SK-N-SH (cell line): ENCODE results near the gene RAD21L1. TPM values are rescaled to one million over a fixed set of nuclear protein-coding genes. Genes with fewer than 3 reads are reported as not detected.

Experiments
- CTCF ChIA-PET: fragments of 300-600, 350-600 bp; formaldehyde crosslinking; extraction: SDS; loops from one replicate; lab custom pipeline; 2021; lab: Yijun Ruan, JAX
- POLR2A ChIA-PET: fragments of 350-600 bp; sonication (Branson Sonifier 250); formaldehyde crosslinking; extraction: SDS; loops from one replicate; lab custom pipeline; 2020; ENCODE audit warnings: antibody characterized with exemption, inconsistent platforms; lab: Yijun Ruan, JAX
- DNase-seq: peaks from one replicate; pipeline ENCODE4 v3.0.0; 2012
- H2AFZ ChIP-seq: fragments of 200-600 bp; sonication (generic); 2 replicates; pipeline ENCODE4 v1.8.1; 2016; ENCODE audit warnings: antibody characterized with exemption, mild to moderate bottlenecking, low read depth
- H3F3A ChIP-seq: fragments of 200-600 bp; sonication (generic); replicated peaks from 2 replicates; pipeline ENCODE3; 2016; ENCODE audit warnings: antibody characterized with exemption, mild to moderate bottlenecking; ENCODE audit not compliant: insufficient read depth
- H3K27ac ChIP-seq, 2 experiments: fragments of 200-500 bp in 1 of 2; fragments of 200-600 bp in 1 of 2; sonication (Bioruptor generic) in 1 of 2; sonication (generic), shearing (Covaris generic) in 1 of 2; 2 replicates each; pipeline versions ENCODE4 v1.5.1 to v1.6.1; 2014 to 2016; ENCODE audit warnings: low read depth in 2 of 2, inconsistent platforms in 1 of 2, low read length in 1 of 2, mild to moderate bottlenecking in 1 of 2, mixed read lengths in 1 of 2
- H3K27me3 ChIP-seq: fragments of 200-600 bp; sonication (generic), shearing (Covaris generic); 2 replicates; pipeline ENCODE4 v1.6.1; 2016; ENCODE audit warnings: mixed run types; ENCODE audit not compliant: insufficient read depth
- H3K36me3 ChIP-seq, 2 experiments: fragments of 200-500 bp in 1 of 2; fragments of 200-600 bp in 1 of 2; sonication (Bioruptor generic) in 1 of 2; sonication (generic) in 1 of 2; replicated peaks in 1 of 2; 2 replicates each; pipeline versions ENCODE3 to v1.5.1; 2014 to 2016; ENCODE audit warnings: low read length in 1 of 2, mild to moderate bottlenecking in 1 of 2; ENCODE audit not compliant: insufficient read depth in 2 of 2, control insufficient read depth in 1 of 2
- H3K4me1 ChIP-seq, 2 experiments: fragments of 200-500 bp in 1 of 2; fragments of 200-600 bp in 1 of 2; sonication (Bioruptor generic) in 1 of 2; sonication (generic), shearing (Covaris generic) in 1 of 2; 2 replicates each; pipeline versions ENCODE4 v1.5.1 to v1.6.1; 2014 to 2016; ENCODE audit warnings: low read depth in 1 of 2, low read length in 1 of 2, mixed run types in 1 of 2; ENCODE audit not compliant: insufficient read depth in 2 of 2, control insufficient read depth in 1 of 2
- H3K4me2 ChIP-seq: fragments of 200-600 bp; sonication (generic), shearing (Covaris generic); 2 replicates; pipeline ENCODE4 v1.6.1; 2017; ENCODE audit warnings: mixed run types
- H3K4me3 ChIP-seq, 2 experiments: fragments of 200-500 bp in 1 of 2; fragments of 200-600 bp in 1 of 2; sonication (Bioruptor generic) in 1 of 2; sonication (generic), shearing (Covaris generic) in 1 of 2; 2 replicates each; pipeline versions ENCODE4 v1.5.1 to v1.8.1; 2014 to 2016; ENCODE audit warnings: low read depth in 2 of 2, inconsistent platforms in 1 of 2, low read length in 1 of 2, mild to moderate bottlenecking in 1 of 2, mixed read lengths in 1 of 2, moderate library complexity in 1 of 2
- H3K79me2 ChIP-seq: fragments of 200-600 bp; sonication (generic); 2 replicates; pipeline ENCODE4 v1.8.1; 2017; ENCODE audit warnings: mild to moderate bottlenecking; ENCODE audit not compliant: insufficient read depth
- H3K9ac ChIP-seq: fragments of 200-600 bp; sonication (generic); 2 replicates; pipeline ENCODE4 v1.6.1; 2017; ENCODE audit warnings: mixed run types
- H3K9me2 ChIP-seq: fragments of 200-600 bp; sonication (generic); 2 replicates; pipeline ENCODE4 v1.6.1; 2017; ENCODE audit warnings: mixed run types
- H3K9me3 ChIP-seq: fragments of 200-600 bp; sonication (generic); 2 replicates; pipeline ENCODE4 v1.6.1; 2017; ENCODE audit warnings: mixed run types, mild to moderate bottlenecking, moderate library complexity
- H4K20me1 ChIP-seq: fragments of 200-600 bp; sonication (generic); 2 replicates; pipeline ENCODE4 v1.6.1; 2017; ENCODE audit warnings: mild to moderate bottlenecking, mixed run types; ENCODE audit not compliant: insufficient read depth
- CHD2 ChIP-seq: fragments of 150-350 bp; IDR thresholded peaks from 2 replicates; pipeline ENCODE4 v1.6.1; 2018; ENCODE audit warnings: low read length; ENCODE audit not compliant: partially characterized antibody
- EP300 ChIP-seq, 2 experiments: IDR thresholded peaks; 2 replicates each; pipeline versions ENCODE4 v1.4.0 to v1.6.1; 2012; ENCODE audit warnings: borderline replicate concordance in 1 of 2, low read depth in 1 of 2, low read length in 1 of 2
- EZH2phosphoT487 ChIP-seq: fragments of 200-600 bp; sonication (generic); IDR thresholded peaks from 2 replicates; pipeline ENCODE4 v1.6.1; 2017; ENCODE audit warnings: low read depth, mixed run types, mild to moderate bottlenecking, antibody characterized with exemption, moderate library complexity, borderline replicate concordance
- FOSL2 ChIP-seq: IDR thresholded peaks from 2 replicates; pipeline ENCODE4 v1.4.0; 2012; ENCODE audit warnings: low read depth, mild to moderate bottlenecking, moderate library complexity, borderline replicate concordance
- FOXJ3 ChIP-seq: sonication (generic); formaldehyde crosslinking; IDR thresholded peaks from 2 replicates; pipeline ENCODE4 v1.5.1; 2020; ENCODE audit warnings: mild to moderate bottlenecking, missing genetic modification reagents
- MEF2A ChIP-seq: IDR thresholded peaks from 2 replicates; pipeline ENCODE4 v1.4.0; 2012; ENCODE audit warnings: low read depth, borderline replicate concordance
- RCOR1 ChIP-seq: fragments of 150-350 bp; IDR thresholded peaks from 2 replicates; pipeline ENCODE4 v1.6.1; 2017; ENCODE audit warnings: antibody characterized with exemption, low read length
- RFX5 ChIP-seq: IDR thresholded peaks from 2 replicates; pipeline ENCODE4 v1.6.1; 2012; ENCODE audit warnings: mild to moderate bottlenecking, improper control_type of control experiment, low read length
- SIN3A ChIP-seq: IDR thresholded peaks from 2 replicates; pipeline ENCODE4 v1.6.1; 2012; ENCODE audit warnings: low read depth, mild to moderate bottlenecking, low read length, moderate library complexity, borderline replicate concordance
- SMC3 ChIP-seq: IDR thresholded peaks from 2 replicates; pipeline ENCODE4 v1.6.1; 2012; ENCODE audit warnings: low read depth, low read length, improper control_type of control experiment
- TAF1 ChIP-seq: IDR thresholded peaks from 2 replicates; pipeline ENCODE4 v1.6.1; 2012; ENCODE audit warnings: low read depth, mild to moderate bottlenecking, low read length, moderate library complexity, borderline replicate concordance
- TCF12 ChIP-seq: IDR thresholded peaks from 2 replicates; pipeline ENCODE4 v1.4.0; 2012
- YY1 ChIP-seq: IDR thresholded peaks from 2 replicates; pipeline ENCODE4 v1.4.0; 2012; ENCODE audit warnings: low read depth, mild to moderate bottlenecking
- WGBS: methylation state at CpG from one replicate; pipeline ENCODE4 v1.1.6; 2017; ENCODE audit warnings: low lambda C conversion rate; 5-methylcytosine and 5-hydroxymethylcytosine counted together
- polyA plus RNA-seq, 3 experiments: library from polyadenylated mRNA; depleted of rRNA; stranded (reverse); fragments of >200 nt; gene quantifications; 2 replicates each; pipeline ENCODE4 v1.2.3, GENCODE V29; 2012
- TF ChIP-seq, protein P1 (sequence below): IDR thresholded peaks from 2 replicates; pipeline ENCODE4 v1.4.0; 2012; ENCODE audit warnings: low read depth, borderline replicate concordance

The RAD21L1 gene
- polyA plus RNA-seq, 1 of the 3 experiments (the other 2 are of a cell fraction) = 0.03 TPM

DNA sequence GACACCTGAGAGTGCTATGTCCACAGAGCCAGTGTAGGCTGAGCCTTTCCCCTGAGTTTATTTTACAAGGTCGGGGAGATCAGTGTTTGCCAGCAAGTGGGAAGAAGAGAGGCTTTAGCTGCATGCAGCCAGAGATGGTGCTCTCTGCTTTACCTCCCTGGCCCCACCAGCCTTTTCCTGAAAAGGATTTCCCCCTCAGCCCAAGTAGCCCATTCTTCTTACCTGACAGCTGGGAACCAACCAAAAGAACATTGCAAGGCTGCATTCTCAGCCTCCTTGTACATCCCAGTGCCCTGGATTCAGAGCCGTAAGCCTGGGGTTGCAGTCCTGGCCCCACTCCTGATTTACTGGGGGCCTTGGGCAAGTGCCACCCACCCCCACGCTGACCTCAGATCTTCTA lies 57.1 kb downstream of the RAD21L1 start:
- no peak overlapping the region for H3K27ac ChIP-seq
- WGBS = 64% methylated on average over 2 of the region's 3 CpGs
- H3K9me2 ChIP-seq = no peaks in the 10 kb centered on the region
- no peaks in the 10 kb centered on the region for H4K20me1 ChIP-seq
- no peak overlapping the region for H3K4me2 ChIP-seq
- no peak for DNase-seq
- no peaks in the 10 kb centered on the region for H3K9me3 ChIP-seq
- H3K4me1 ChIP-seq = no peaks in the 10 kb centered on the region; a peak in 1 of 4 replicates
- ChIA-PET CTCF (interaction anchor here (1.2 to 2.1 kb wide), 3 partner anchors 9 to 27 kb away, joined by 4 to 7 read pairs (median 7); partner anchors contain the start of gene SNPH), POLR2A (no interaction called here)
- TF ChIP-seq FOXJ3 (CRISPR knock-in tag) (no peak), RCOR1 (no peak), FOSL2 (no peak), EZH2phosphoT487 (no peak), YY1 (no peak), SMC3 (no peak), TAF1 (no peak), MEF2A (no peak), RFX5 (no peak)
- H3K27me3 ChIP-seq = no peaks in the 10 kb centered on the region
- H3K79me2 ChIP-seq = no peaks in the 10 kb centered on the region
- no peak overlapping the region for H3K9ac ChIP-seq
- H2AFZ ChIP-seq = no peak overlapping the region
- peaks cover 0 to 5% of the 10 kb centered on the region in 2 experiments for H3K36me3 ChIP-seq
- no peak overlapping the region for H3K4me3 ChIP-seq
- H3F3A ChIP-seq = no peaks in the 10 kb centered on the region

DNA sequence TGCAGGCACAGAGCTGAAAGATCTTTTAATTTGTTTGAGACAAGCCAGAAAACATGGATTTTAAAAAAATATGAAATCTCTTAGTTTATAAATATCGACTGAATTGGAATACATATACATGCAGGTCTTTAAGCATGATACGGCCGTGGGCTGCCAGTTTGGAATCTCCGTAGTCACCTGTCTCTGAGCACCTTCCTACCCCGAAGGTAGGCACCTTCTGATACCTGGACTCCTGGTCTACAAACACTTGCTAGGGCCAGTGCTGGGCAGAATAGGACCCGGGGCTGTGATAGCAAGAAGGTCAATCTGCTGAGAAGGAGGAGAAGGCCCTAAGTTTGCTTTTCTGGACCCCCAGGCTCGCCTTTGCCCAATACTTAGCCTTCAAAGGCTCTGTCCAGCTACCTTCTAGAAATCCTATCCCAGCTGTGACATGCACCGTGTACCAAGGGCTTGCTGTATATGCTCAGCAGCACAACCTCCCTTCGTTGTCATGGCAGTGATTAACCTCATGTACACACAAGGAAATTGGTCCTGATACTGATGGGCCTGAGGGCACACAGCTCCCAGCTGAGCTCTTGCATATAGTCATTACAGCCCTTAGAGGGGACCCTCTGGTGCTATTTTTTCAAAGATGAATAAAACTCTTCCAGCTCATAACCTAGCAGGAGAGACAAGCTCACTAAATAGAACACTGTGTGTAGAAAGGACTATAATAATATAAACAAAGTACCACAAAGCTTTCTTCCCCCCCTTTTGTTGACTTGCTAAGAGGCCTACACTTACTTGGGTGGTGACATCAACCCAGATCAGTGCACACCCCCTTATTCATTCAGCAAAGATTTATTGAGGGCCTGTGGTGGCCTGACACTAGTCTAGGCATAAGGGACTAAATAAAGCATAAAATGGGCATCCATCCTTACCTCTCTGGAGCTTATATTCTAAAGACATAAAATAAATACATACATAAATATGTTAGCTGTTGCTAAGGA lies 58.0 kb downstream of the RAD21L1 start:
- Histone ChIP-seq H3K9me3 (no peaks in the 10 kb centered on the region), H4K20me1 (no peaks in the 10 kb centered on the region), H3K27me3 (no peaks in the 10 kb centered on the region), H3K27ac (no peak overlapping the region), H3K4me2 (no peak overlapping the region), H3F3A (no peaks in the 10 kb centered on the region), H2AFZ (no peak overlapping the region), H3K4me3 (no peak overlapping the region), H3K9me2 (no peaks in the 10 kb centered on the region), H3K9ac (no peak overlapping the region), H3K36me3 (peaks cover 0 to 5% of the 10 kb centered on the region in 2 experiments), H3K79me2 (no peaks in the 10 kb centered on the region), H3K4me1 (no peaks in the 10 kb centered on the region; a peak in 1 of 4 replicates)
- no peak for DNase-seq
- WGBS = 74% methylated on average over 9 of the region's 9 CpGs
- CTCF ChIA-PET = interaction anchor here (0.9 to 2.1 kb wide), 4 partner anchors 10 to 29 kb away, joined by 4 to 7 read pairs (median 6); partner anchors contain the start of gene SNPH
- TF ChIP-seq FOSL2 (no peak), SIN3A (no peak), YY1 (no peak), CHD2 (no peak), EP300 (IDR thresholded peaks at IDR 0.05; ENCODE audit: borderline replicate concordance in 1 of 2, low read depth in 1 of 2, low read length in 1 of 2) (no peak), TCF12 (no peak)
- TF ChIP-seq, protein P1, sequence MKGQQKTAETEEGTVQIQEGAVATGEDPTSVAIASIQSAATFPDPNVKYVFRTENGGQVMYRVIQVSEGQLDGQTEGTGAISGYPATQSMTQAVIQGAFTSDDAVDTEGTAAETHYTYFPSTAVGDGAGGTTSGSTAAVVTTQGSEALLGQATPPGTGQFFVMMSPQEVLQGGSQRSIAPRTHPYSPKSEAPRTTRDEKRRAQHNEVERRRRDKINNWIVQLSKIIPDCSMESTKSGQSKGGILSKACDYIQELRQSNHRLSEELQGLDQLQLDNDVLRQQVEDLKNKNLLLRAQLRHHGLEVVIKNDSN = no peak
- POLR2A ChIA-PET = no interaction called here
